GM12892 (cell line): ENCODE measurements around the gene TNS3.

Experiments used
- DNase-seq: peaks from one replicate; pipeline ENCODE4 v3.0.0; 2011; ENCODE audit not compliant: insufficient read length
- FAIRE-seq: peaks from 2 replicates; lab custom pipeline; 2011; peaks lifted over from hg19 to GRCh38; lab: Jason Lieb, UNC
- POLR2A ChIP-seq: IDR thresholded peaks from 2 replicates; pipeline ENCODE4 v1.6.1; 2011; ENCODE audit warnings: low read depth, low read length, control low read depth
- POLR2AphosphoS5 ChIP-seq: IDR thresholded peaks from 2 replicates; pipeline ENCODE4 v1.6.1; 2011; ENCODE audit warnings: low read depth, low read length, control low read depth
- TAF1 ChIP-seq: IDR thresholded peaks from 2 replicates; pipeline ENCODE4 v1.6.1; 2011; ENCODE audit warnings: low read depth, mild to moderate bottlenecking, control low read depth, low read length, borderline replicate concordance

Gene TNS3

GRCh38 chr7:47304727-47305719 lies 276.9 kb downstream of the TNS3 start:
- DNase-seq = no peak
- FAIRE-seq = no peak
- TF ChIP-seq TAF1 = no peak
- no peak for TF ChIP-seq POLR2A
- TF ChIP-seq POLR2AphosphoS5 = no peak

- FAIRE-seq = no peak
Observed at GRCh38 chr7:47303695-47304453, 278.0 kb downstream of the TNS3 start.

GRCh38 chr7:47303014-47303694 lies 278.8 kb downstream of the TNS3 start:
- DNase-seq = no peak
- no peak for FAIRE-seq
- TF ChIP-seq TAF1 = no peak

More at GRCh38 chr7:47303695-47304453, 278.0 kb downstream of the TNS3 start:
- DNase-seq = no peak
- TF ChIP-seq POLR2A (no peak), POLR2AphosphoS5 (no peak), TAF1 (no peak)

GRCh38 chr7:47302560-47302959 lies 279.4 kb downstream of the TNS3 start:
- no peak for DNase-seq
- FAIRE-seq = no peak
- TF ChIP-seq TAF1 (no peak), POLR2AphosphoS5 (no peak), POLR2A (no peak)

- TF ChIP-seq POLR2AphosphoS5 (no peak), POLR2A (no peak), TAF1 (no peak)
- FAIRE-seq (no peak), DNase-seq (no peak)
Observed at GRCh38 chr7:47301657-47302295, 280.1 kb downstream of the TNS3 start.

GRCh38 chr7:47301105-47301477 lies 280.8 kb downstream of the TNS3 start:
- TF ChIP-seq POLR2AphosphoS5 = no peak
- no peak for TF ChIP-seq TAF1
- TF ChIP-seq POLR2A = no peak
- no peak for FAIRE-seq
- DNase-seq = no peak

GRCh38 chr7:47300472-47301104 lies 281.3 kb downstream of the TNS3 start:
- TF ChIP-seq TAF1 (no peak), POLR2AphosphoS5 (no peak), POLR2A (no peak)
- DNase-seq (no peak), FAIRE-seq (no peak)

- no peak for FAIRE-seq
- DNase-seq = no peak
- no peak for TF ChIP-seq TAF1
- no peak for TF ChIP-seq POLR2A
- no peak for TF ChIP-seq POLR2AphosphoS5
Observed at GRCh38 chr7:47299496-47299895, 282.4 kb downstream of the TNS3 start.

GRCh38 chr7:47298636-47299035 lies 283.3 kb downstream of the TNS3 start:
- TF ChIP-seq POLR2A (no peak), POLR2AphosphoS5 (no peak), TAF1 (no peak)
- no peak for FAIRE-seq
- DNase-seq = no peak

- DNase-seq = no peak
- TF ChIP-seq POLR2AphosphoS5 (no peak), TAF1 (no peak), POLR2A (no peak)
- FAIRE-seq = no peak
Observed at GRCh38 chr7:47297120-47297519, 284.8 kb downstream of the TNS3 start.
